NCI-H1436 (cell line): Measurements from ENCODE around the gene CRACDL.

ENCODE experiments used
- DNase-seq: peaks from one replicate; lab custom pipeline; 2025; lab: John Stamatoyannopoulos, UW

The CRACDL gene

GRCh38 chr2:98750593-98751282 lies 185.3 kb downstream of the CRACDL start:
- no peak for DNase-seq

GRCh38 chr2:98749066-98749450 lies 187.0 kb downstream of the CRACDL start:
- no peak for DNase-seq

- DNase-seq = no peak
Measured at GRCh38 chr2:98748292-98749065, 187.5 kb downstream of the CRACDL start.

GRCh38 chr2:98747888-98748287 lies 188.1 kb downstream of the CRACDL start:
- no peak for DNase-seq

- no peak for DNase-seq
Measured at GRCh38 chr2:98746426-98746825, 189.6 kb downstream of the CRACDL start.

- DNase-seq = no peak
Measured at GRCh38 chr2:98744595-98744994, 191.4 kb downstream of the CRACDL start.
